RWPE1 (cell line): ENCODE data around the gene CTNNA1.

ENCODE experiments used
- CTCF ChIA-PET: fragments of 350-600 bp; sonication (Branson Sonifier 250); formaldehyde crosslinking; extraction: SDS; loops from one replicate; lab custom pipeline; 2021; lab: Yijun Ruan, JAX
- POLR2A ChIA-PET: fragments of 400-600 bp; formaldehyde crosslinking; extraction: SDS; loops from one replicate; lab custom pipeline; 2020; ENCODE audit warnings: antibody characterized with exemption; ENCODE audit not compliant: low non-redundant PET; lab: Yijun Ruan, JAX
- DNase-seq: peaks from one replicate; pipeline ENCODE4 v3.0.0; 2012; ENCODE audit warnings: low spot score
- H3K27ac ChIP-seq: fragments of 450-650 bp; 2 replicates; pipeline ENCODE4 v1.5.1; 2017
- TF ChIP-seq, protein P1 (sequence below): fragments of 450-650 bp; conservative IDR thresholded peaks from 2 replicates; pipeline ENCODE4 v1.5.1; 2017; ENCODE audit warnings: low read depth, mild to moderate bottlenecking

The CTNNA1 gene

DNA sequence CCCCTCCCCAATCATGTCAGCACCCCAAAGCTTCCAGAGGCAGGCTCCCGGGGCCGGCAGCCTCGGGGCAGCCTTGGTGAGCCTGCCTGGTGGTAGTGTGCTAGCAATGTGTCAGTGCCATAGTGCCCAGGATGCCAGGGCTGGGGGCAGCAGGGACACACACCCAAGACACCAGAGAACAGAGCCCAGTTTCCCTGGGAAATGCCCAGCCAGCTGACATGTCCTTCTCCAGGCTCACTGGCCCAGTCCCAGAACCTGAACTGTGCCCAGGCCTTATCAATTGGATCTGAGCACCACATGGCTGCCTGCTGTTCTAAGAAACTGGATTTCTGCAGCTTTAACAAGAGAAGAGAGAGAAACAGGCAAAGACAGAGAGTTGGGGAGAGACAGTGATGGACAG is 196.8 kb downstream of the CTNNA1 start:
- DNase-seq: no peak
- POLR2A ChIA-PET: no interaction called here
- CTCF ChIA-PET: interaction anchor here (0.5 kb wide), 1 partner anchor 153 kb away, joined by 3 read pairs; no protein-coding TSS in a partner anchor
- peak overlapping the region; percentile 0 for H3K27ac ChIP-seq
- TF ChIP-seq, protein P1, sequence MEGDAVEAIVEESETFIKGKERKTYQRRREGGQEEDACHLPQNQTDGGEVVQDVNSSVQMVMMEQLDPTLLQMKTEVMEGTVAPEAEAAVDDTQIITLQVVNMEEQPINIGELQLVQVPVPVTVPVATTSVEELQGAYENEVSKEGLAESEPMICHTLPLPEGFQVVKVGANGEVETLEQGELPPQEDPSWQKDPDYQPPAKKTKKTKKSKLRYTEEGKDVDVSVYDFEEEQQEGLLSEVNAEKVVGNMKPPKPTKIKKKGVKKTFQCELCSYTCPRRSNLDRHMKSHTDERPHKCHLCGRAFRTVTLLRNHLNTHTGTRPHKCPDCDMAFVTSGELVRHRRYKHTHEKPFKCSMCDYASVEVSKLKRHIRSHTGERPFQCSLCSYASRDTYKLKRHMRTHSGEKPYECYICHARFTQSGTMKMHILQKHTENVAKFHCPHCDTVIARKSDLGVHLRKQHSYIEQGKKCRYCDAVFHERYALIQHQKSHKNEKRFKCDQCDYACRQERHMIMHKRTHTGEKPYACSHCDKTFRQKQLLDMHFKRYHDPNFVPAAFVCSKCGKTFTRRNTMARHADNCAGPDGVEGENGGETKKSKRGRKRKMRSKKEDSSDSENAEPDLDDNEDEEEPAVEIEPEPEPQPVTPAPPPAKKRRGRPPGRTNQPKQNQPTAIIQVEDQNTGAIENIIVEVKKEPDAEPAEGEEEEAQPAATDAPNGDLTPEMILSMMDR: no peak

DNA sequence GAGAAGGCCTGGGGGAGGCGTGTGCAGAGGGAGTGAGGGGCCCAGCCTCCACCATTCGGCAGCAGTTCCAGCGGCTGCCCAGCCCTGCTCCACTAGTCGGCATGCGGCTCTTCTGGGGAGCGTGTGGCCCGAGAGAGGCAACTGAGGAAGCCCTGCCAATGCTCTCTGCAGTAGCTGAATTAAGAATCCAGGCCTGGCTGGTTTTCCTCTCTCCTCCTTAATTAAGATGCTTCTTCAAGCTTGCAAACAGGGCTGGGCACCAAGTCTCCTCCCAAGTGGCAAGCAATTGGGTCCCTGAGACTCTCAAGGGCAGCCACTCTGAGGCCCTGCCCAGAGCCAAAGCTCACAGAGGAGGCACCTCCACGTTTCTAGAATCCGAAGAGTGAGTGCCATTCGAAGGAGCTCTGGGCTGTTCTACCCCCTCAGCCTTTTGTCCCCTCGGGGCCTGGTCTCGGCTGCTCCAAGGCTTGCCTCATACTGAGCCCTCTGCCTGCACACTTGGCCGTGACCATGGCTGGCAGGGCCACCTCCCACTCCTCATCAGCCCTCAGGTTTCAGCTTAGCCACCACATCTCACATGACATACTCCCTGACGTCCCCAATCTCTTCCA is 197.3 kb downstream of the CTNNA1 start:
- POLR2A ChIA-PET: no interaction called here
- TF ChIP-seq, protein P1: no peak
- no peak for DNase-seq
- H3K27ac ChIP-seq: peak overlapping the region; percentile 0
- CTCF ChIA-PET: interaction anchor here (0.5 kb wide), 1 partner anchor 153 kb away, joined by 3 read pairs; no protein-coding TSS in a partner anchor

DNA sequence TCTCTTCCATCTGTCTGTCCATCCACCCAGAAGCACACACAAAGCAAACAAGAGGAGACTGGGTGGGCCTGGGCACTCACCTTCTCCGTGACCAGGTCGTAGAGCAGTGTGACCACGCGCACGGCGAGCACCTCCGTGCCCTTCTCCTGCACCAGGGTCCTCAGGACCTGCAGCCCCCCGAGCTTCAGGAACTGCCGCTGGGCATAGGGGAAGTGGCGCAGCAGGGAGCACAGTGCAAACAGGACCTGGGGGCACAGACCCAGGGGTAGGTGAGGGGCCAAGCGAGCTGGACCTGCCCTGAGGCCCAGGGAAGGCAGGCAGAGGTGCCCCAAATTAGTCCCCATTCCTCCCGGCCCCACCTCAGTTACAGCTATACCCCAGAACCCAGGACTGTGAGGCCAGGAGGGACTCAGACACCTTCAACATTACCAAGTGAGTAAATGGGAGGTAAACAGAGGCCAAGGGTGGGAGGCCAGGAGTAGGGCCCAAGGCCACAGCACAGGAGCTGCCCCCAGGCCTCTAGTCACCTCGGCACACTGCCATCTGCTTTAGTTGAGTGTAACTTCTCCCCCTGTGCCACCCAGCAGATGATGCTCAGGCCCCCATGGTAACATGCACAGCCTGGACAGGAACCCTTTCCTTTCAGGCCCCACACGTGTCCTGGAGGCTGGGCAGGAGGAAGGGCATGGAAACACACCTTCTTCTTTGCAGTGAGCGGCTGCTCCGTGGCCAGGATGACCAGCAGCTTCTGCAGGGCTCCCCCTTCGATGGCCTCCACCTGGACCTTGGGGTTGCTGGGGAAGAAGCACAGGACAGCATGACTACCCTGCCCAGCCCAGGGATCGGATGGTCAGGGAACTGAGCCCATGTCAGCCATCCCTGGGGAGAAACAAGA is 198.1 kb downstream of the CTNNA1 start:
- CTCF ChIA-PET: no interaction called here
- no peak overlapping the region for H3K27ac ChIP-seq
- TF ChIP-seq, protein P1: no peak
- POLR2A ChIA-PET: no interaction called here
- DNase-seq: no peak

- H3K27ac ChIP-seq: no peak overlapping the region
- POLR2A ChIA-PET: no interaction called here
- TF ChIP-seq, protein P1: no peak
- DNase-seq: no peak
- CTCF ChIA-PET: no interaction called here
These were observed 198.9 kb downstream of the CTNNA1 start for GRCh38 chr5:138951986-138952735.

DNA sequence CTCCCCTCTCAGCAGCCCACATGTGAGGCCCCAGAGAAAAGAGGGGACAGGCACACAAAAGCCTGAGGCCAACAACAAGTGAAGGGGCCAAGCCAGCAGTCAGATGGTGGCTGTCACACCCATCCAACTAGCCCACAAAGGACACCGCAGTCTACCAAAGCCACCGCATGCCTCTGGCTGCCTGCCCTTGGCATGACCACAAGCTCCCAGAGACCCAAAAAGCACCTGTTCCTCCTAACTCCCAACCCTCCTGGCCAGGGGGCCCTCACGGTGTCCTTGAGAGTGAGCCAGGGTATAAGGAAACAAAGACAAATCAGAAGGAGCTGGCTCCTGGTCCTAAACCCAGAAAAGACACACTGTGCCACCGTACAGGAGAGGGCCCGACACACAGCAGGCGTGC is 199.7 kb downstream of the CTNNA1 start:
- POLR2A ChIA-PET: no interaction called here
- no peak for DNase-seq

More for the DNA sequence above, 199.7 kb downstream of the CTNNA1 start:
- TF ChIP-seq, protein P1: no peak
- CTCF ChIA-PET: no interaction called here
- H3K27ac ChIP-seq: peak overlapping the region; percentile 50
